HG03025 (cell line): Measurements from ENCODE around the gene LPO.

ENCODE experiments used
- ATAC-seq: cut with Tn5 transposase; IDR thresholded peaks from one replicate; pipeline ENCODE4 v1.9.1; 2021; ENCODE audit warnings: mild to moderate bottlenecking, moderate library complexity; ENCODE audit not compliant: unreplicated experiment, low FRiP score

LPO gene

GRCh38 chr17:58228679-58229078 lies 9.7 kb upstream of the LPO start:
- no peak for ATAC-seq

GRCh38 chr17:58229384-58229783 lies 9.0 kb upstream of the LPO start:
- no peak for ATAC-seq

- no peak for ATAC-seq
Measured at GRCh38 chr17:58229881-58230280, 8.5 kb upstream of the LPO start.

GRCh38 chr17:58231641-58232040 lies 6.7 kb upstream of the LPO start:
- ATAC-seq = no peak

GRCh38 chr17:58232707-58233156 lies 5.7 kb upstream of the LPO start:
- no peak for ATAC-seq

- ATAC-seq = peak; percentile 58
Measured at GRCh38 chr17:58233543-58233942, 4.8 kb upstream of the LPO start.

- ATAC-seq = no peak
Measured at GRCh38 chr17:58234512-58234911, 3.9 kb upstream of the LPO start.

GRCh38 chr17:58235821-58236220 lies 2.6 kb upstream of the LPO start:
- ATAC-seq = no peak

- no peak for ATAC-seq
Measured at GRCh38 chr17:58236394-58236793, 2.0 kb upstream of the LPO start.

- no peak for ATAC-seq
Measured at GRCh38 chr17:58239987-58240386, 1.6 kb downstream of the LPO start.

GRCh38 chr17:58242171-58242784 lies 3.9 kb downstream of the LPO start:
- no peak for ATAC-seq

GRCh38 chr17:58244963-58245362 lies 6.6 kb downstream of the LPO start:
- ATAC-seq = no peak

GRCh38 chr17:58245428-58246103 lies 7.2 kb downstream of the LPO start:
- ATAC-seq = no peak

GRCh38 chr17:58246104-58246740 lies 7.8 kb downstream of the LPO start:
- ATAC-seq = no peak

GRCh38 chr17:58246781-58247180 lies 8.4 kb downstream of the LPO start:
- no peak for ATAC-seq

GRCh38 chr17:58247511-58248363 lies 9.4 kb downstream of the LPO start:
- ATAC-seq = no peak

GRCh38 chr17:58248955-58249269 lies 10.5 kb downstream of the LPO start:
- ATAC-seq = no peak

- no peak for ATAC-seq
Measured at GRCh38 chr17:58249270-58250133, 11.1 kb downstream of the LPO start.

- no peak for ATAC-seq
Measured at GRCh38 chr17:58250344-58251011, 12.1 kb downstream of the LPO start.

GRCh38 chr17:58252141-58252540 lies 13.8 kb downstream of the LPO start:
- no peak for ATAC-seq
